GM20000 (cell line): Measurements from ENCODE around the gene HS3ST4.

ENCODE experiments used
- DNase-seq: peaks from one replicate; pipeline ENCODE4 v3.0.0; 2012; ENCODE audit warnings: low spot score
- TF ChIP-seq, protein P1 (sequence below): IDR thresholded peaks from 2 replicates; pipeline ENCODE4 v1.5.1; 2012; ENCODE audit warnings: mild to moderate bottlenecking, control low read depth; ENCODE audit errors: extremely low read depth, missing control alignments

Gene HS3ST4

DNA sequence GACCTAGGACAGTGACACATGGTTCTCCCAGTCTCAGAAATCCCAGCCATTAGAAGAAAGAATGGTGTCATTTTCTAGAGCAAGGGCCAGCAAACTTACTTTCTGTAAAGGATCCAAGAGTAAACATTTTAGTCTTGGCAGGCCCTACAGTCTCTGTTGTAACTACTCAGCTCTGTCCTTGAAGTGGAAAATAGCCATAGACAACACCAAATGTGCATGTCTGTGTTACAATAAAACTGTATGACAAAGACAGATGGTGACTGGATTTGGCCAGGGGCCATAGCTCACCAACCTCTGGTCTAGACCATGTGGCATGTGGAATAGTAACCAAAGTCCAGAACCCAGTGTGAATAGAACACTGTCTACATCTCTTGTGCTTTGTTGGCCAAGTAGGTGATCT lies 286.5 kb downstream of the HS3ST4 start:
- TF ChIP-seq, protein P1, sequence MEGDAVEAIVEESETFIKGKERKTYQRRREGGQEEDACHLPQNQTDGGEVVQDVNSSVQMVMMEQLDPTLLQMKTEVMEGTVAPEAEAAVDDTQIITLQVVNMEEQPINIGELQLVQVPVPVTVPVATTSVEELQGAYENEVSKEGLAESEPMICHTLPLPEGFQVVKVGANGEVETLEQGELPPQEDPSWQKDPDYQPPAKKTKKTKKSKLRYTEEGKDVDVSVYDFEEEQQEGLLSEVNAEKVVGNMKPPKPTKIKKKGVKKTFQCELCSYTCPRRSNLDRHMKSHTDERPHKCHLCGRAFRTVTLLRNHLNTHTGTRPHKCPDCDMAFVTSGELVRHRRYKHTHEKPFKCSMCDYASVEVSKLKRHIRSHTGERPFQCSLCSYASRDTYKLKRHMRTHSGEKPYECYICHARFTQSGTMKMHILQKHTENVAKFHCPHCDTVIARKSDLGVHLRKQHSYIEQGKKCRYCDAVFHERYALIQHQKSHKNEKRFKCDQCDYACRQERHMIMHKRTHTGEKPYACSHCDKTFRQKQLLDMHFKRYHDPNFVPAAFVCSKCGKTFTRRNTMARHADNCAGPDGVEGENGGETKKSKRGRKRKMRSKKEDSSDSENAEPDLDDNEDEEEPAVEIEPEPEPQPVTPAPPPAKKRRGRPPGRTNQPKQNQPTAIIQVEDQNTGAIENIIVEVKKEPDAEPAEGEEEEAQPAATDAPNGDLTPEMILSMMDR: no peak

DNA sequence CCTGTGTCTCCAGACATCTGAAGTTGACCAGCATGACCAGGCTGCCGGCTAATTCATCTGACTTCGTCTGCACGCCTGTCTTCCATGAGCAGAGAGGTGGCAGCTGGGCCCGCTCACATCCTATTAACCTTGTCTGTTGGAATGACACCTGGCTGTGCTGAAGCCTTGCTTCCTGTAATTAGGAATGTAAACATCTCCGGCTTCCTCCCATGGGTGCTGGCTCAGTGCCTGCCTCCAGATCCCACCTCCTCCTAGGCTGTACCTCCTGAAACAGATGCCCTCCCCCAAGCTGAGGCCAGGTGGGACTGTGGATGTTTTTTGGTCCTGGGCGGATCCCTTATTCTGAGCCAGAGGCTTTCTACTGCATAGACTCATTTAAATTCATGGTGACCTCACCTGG lies 296.3 kb downstream of the HS3ST4 start:
- TF ChIP-seq, protein P1: no peak
- no peak for DNase-seq

More for the DNA sequence above, 286.5 kb downstream of the HS3ST4 start:
- no peak for DNase-seq

DNA sequence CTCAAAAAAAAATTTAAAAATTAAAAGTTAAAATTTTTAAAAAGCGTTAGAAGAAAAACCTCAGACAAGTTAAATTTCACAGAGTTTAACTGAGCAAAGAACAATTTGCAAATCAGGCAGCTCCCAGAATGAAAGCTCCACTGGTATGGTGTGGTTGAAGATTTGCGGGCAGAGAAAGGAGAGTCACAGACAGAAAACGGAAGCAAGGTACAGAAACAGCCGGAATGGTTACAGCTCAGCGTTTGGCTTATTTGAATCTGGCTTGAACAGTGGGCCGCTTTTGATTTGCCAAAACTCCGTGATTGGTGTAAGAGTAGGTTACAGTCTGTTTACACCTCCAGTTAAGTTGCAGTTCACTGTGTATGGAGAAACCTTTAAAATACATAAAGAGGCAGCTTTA lies 297.1 kb downstream of the HS3ST4 start:
- no peak for DNase-seq
- TF ChIP-seq, protein P1: no peak

DNA sequence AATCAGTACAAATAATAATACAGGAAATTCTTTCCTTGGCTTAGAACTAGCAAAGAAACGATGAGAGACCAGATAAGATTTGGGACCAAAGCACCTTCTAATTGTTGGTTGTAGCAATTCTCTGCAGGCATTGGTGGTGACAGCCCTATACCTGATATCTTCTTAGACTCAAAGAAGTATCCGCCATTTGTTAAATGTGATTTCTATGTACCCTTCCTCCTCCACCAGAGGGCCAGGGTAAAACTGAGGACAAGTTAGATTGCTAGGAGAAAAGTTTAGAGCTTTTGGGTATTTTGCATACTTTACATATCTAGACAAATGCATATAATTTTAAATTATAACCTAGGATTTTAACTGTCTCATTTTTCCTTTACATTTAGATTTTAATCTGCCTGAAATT lies 304.3 kb downstream of the HS3ST4 start:
- TF ChIP-seq, protein P1: no peak
- DNase-seq: no peak

DNA sequence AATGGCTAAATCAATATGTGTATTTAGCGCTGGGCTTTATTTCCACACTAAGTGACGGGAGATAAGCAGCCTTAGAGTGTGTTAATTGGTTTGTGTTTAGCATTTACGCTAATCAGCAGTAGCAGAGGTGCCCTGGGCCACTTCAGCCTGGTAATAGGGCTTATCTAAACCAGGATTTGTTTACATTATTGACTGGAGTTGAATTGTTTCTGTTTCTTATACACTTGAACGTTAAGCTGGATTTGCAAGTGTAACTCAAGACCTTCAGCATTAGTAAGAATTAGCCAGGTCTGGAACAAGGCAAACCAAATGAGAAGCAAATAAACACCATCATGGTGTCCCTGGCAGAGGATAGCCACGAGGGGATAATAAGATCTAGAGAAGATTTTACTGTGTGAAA lies 313.6 kb downstream of the HS3ST4 start:
- DNase-seq: no peak
- TF ChIP-seq, protein P1: no peak

DNA sequence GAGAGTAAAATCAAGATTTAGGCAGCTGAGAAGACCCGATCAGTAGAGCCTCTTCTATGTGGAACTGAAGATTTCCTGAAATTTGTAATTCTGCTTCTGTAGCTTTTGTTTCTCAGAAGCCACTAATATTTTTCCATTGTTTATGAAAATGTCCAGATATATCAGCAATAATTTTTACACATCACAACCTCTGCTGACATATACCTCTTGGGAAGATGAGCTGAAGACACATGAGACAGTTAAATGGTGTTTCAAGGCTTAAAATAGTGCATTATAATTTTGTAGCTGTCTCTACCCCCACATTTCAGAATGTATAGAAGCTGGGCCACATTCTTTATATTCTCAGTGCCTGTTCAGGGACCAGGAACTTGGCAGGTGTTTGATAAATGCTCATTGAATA lies 320.6 kb downstream of the HS3ST4 start:
- DNase-seq: no peak
- TF ChIP-seq, protein P1: no peak

DNA sequence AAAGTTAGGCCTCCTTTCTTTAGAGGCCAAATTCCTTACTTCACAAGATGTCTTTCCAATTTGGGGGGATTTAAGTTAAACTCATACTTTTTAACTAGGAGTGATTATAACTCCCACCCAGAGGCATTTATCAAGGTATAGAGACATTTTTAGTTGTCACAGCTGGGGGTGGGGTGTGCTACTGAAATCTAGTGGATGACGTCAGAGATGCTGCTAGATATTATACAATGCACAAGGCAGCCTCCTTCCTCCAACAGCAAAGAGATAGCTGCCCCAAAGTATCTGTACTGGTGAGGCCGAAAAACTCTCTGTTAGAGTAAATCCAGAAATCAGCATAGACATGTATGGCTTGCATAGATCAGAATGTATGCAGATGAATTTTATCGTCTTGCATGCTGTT lies 324.0 kb downstream of the HS3ST4 start:
- TF ChIP-seq, protein P1: no peak
- no peak for DNase-seq
